Activated naive CD8-positive, alpha-beta T cell treated with anti-CD3 and anti-CD28 coated beads, Interleukin-2, amount 50 U/mL, for 24 hours (primary cell): ENCODE data around the gene KRTAP2-3.
"Not testable (repeated sequence)": the region's sequence is repeated elsewhere in the genome, so short reads cannot be mapped to it uniquely, and the experiment has no call there.

ENCODE experiments used
- ATAC-seq: fragments of 150-1000 bp; cut with Tn5 transposase; one replicate; pipeline ENCODE4 v1.10.0; 2021
- DNase-seq: peaks from one replicate; pipeline ENCODE4 v3.0.0; 2021
- H3K27ac Mint-ChIP-seq: one replicate; pipeline ENCODE4 v1.8.0; 2021; ENCODE audit warnings: mild to moderate bottlenecking, mixed read lengths
- H3K27me3 Mint-ChIP-seq: one replicate; pipeline ENCODE4 v1.8.0; 2021; ENCODE audit warnings: mixed read lengths
- H3K36me3 Mint-ChIP-seq: one replicate; pipeline ENCODE4 v1.8.0; 2021; ENCODE audit warnings: low read depth, mixed read lengths
- H3K4me1 Mint-ChIP-seq: one replicate; pipeline ENCODE4 v1.8.0; 2021; ENCODE audit warnings: mixed read lengths
- H3K4me3 Mint-ChIP-seq: one replicate; pipeline ENCODE4 v1.8.0; 2021; ENCODE audit warnings: mild to moderate bottlenecking, moderate library complexity, mixed read lengths
- H3K9me3 Mint-ChIP-seq: one replicate; pipeline ENCODE4 v1.8.0; 2021; ENCODE audit warnings: mixed read lengths

Gene KRTAP2-3, protein sequence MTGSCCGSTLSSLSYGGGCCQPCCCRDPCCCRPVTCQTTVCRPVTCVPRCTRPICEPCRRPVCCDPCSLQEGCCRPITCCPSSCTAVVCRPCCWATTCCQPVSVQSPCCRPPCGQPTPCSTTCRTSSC

DNA sequence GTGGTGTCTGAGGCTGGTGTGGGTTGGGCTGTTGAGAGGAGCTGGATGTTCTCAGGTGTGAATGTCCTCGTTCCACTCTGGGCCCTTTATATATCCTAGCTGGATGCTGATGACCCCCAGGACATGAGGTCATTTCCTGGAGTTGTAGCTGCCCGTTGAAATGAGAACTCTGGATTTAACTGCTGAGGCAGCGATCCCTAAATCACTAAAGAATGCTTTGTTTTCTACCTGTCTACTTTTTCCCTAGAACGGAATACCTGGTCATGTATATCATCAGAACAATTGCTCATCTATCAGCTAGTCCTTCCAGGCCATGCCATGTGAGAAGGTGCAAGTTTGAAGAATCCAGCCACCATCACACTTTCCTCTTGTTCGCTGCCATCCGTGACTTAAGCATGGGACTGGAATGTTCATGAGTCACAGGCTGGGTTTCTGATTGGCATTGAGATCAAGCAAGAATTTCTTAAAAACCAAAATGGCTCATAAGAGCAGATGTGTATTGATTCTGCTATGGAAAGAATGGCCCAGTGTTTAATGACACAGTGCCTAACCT is at the start of gene KRTAP2-3:
KRTAP2-3 (minus strand) TSS at position 63 of the 553 bp plus-strand sequence. CDS start 64 bp downstream, outside the sequence.
- Mint-ChIP-seq H3K36me3 (no peaks in the 10 kb centered on the region), H3K4me3 (no peak within 1 kb of the TSS), H3K27ac (no peak within 1 kb of the TSS), H3K9me3 (no peaks in the 10 kb centered on the region), H3K27me3 (peaks cover 33% of the 10 kb centered on the region), H3K4me1 (no peaks in the 10 kb centered on the region)
- DNase-seq, result no peak
- ATAC-seq, result no peak

- DNase-seq, ATAC-seq, H3K36me3 Mint-ChIP-seq, H3K27ac Mint-ChIP-seq, H3K27me3 Mint-ChIP-seq, H3K4me1 Mint-ChIP-seq: not testable (repeated sequence)
- H3K9me3 Mint-ChIP-seq, result peaks cover 13% of the 10 kb centered on the region
- peak overlapping the region; percentile 41 for H3K4me3 Mint-ChIP-seq
Observed at GRCh38 chr17:41108728-41109386, 48.9 kb upstream of the KRTAP2-3 start.

GRCh38 chr17:41107941-41108450 is 48.1 kb upstream of the KRTAP2-3 start:
- Mint-ChIP-seq H3K27ac (no peak overlapping the region), H3K9me3 (peaks cover 13% of the 10 kb centered on the region), H3K4me3 (peak overlapping the region; percentile 41), H3K27me3 (peaks cover 1% of the 10 kb centered on the region), H3K4me1 (peaks cover 8% of the 10 kb centered on the region), H3K36me3 (peaks cover 2% of the 10 kb centered on the region)
- DNase-seq (no peak), ATAC-seq (no peak)

GRCh38 chr17:41105347-41105746 is 45.4 kb upstream of the KRTAP2-3 start, which contains the start of gene KRTAP4-9:
KRTAP4-9 (plus strand) TSS chr17:41105389; CDS start chr17:41105389, 0 bp downstream.
- DNase-seq, H3K27me3 Mint-ChIP-seq, H3K4me3 Mint-ChIP-seq, H3K4me1 Mint-ChIP-seq, H3K9me3 Mint-ChIP-seq, H3K36me3 Mint-ChIP-seq, ATAC-seq: not testable (repeated sequence)
- H3K27ac Mint-ChIP-seq, result peak within 1 kb of the TSS; percentile 37

DNA sequence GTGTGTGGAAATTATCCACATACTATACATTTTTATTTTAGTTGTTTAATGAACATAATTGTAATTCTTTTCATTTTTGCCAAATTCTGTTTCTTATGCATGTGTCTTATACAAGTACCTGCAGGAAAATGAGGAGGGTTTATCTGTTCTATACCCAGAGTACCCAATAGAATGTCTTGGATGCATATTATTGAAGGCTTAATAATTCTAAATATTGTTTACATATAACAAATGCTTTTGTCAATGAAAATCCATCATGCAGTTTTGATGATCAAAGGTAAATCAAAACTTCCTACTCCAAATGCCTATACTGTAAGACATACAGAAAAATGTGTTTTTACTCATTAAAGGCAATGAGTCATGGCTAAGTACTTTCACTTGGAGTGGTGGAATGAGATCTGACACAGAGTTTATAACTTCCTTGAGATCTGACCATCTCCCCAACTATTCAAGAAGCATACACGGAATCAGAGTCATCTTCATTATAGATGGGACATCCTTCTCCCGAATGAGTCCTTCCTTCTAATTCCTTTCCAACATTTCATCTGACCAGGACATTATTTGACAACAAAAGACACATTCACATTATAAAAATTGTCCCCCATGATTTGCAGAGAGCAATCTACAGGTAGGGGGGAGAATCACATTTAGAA is 44.6 kb upstream of the KRTAP2-3 start:
- not testable (repeated sequence) for H3K27ac Mint-ChIP-seq, DNase-seq, ATAC-seq, H3K27me3 Mint-ChIP-seq, H3K4me1 Mint-ChIP-seq, H3K36me3 Mint-ChIP-seq, H3K4me3 Mint-ChIP-seq, H3K9me3 Mint-ChIP-seq

GRCh38 chr17:41103896-41104295 is 44.0 kb upstream of the KRTAP2-3 start:
- H3K27ac Mint-ChIP-seq, result no peak overlapping the region
- no peaks in the 10 kb centered on the region for H3K27me3 Mint-ChIP-seq
- peaks cover 8% of the 10 kb centered on the region for H3K4me1 Mint-ChIP-seq
- H3K4me3 Mint-ChIP-seq, result no peak overlapping the region
- H3K36me3 Mint-ChIP-seq, result no peaks in the 10 kb centered on the region
- peaks cover 3% of the 10 kb centered on the region for H3K9me3 Mint-ChIP-seq
- DNase-seq (no peak), ATAC-seq (no peak)

DNA sequence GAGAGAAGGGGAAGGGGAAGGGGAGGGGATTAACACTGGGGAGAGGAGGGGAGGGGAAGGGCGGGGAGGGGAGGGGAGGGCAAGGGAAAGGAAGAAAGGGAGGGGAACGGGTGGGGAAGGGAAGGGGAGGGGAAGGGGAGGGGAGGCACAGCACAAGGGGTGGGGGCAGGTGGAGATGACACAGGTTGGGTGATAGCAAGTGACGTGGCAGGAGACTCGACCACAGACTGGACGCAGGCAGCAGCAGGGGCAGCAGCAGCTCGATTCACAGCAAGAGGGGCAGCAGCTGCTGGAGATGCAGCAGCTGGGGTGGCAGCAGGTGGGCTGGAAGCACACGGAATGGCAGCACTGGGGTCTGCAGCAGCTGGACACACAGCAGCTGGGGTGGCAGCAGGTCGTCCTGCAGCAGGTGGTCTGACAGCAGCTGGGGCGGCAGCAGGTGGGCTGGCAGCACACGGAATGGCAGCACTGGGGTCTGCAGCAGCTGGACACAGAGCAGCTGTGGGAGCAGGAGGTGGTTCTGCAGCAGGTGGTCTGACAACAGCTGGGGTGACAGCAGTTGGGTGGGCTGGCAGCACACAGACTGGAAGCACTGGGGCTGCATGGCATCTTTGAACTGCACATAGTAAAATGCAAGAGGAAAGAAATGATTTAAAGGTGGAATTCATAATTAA is 41.8 kb upstream of the KRTAP2-3 start, which contains the start of gene KRTAP4-16:
KRTAP4-16 (minus strand) TSS at position 624 of the 674 bp plus-strand sequence; CDS start at position 624, 0 bp downstream.
- DNase-seq, result no peak
- H3K27ac Mint-ChIP-seq, result no peak within 1 kb of the TSS
- no peaks in the 10 kb centered on the region for H3K36me3 Mint-ChIP-seq
- no peak for ATAC-seq
- H3K9me3 Mint-ChIP-seq, result no peaks in the 10 kb centered on the region
- peaks cover 2% of the 10 kb centered on the region for H3K4me1 Mint-ChIP-seq
- H3K4me3 Mint-ChIP-seq, result no peak within 1 kb of the TSS
- H3K27me3 Mint-ChIP-seq, result peaks cover 5% of the 10 kb centered on the region

DNA sequence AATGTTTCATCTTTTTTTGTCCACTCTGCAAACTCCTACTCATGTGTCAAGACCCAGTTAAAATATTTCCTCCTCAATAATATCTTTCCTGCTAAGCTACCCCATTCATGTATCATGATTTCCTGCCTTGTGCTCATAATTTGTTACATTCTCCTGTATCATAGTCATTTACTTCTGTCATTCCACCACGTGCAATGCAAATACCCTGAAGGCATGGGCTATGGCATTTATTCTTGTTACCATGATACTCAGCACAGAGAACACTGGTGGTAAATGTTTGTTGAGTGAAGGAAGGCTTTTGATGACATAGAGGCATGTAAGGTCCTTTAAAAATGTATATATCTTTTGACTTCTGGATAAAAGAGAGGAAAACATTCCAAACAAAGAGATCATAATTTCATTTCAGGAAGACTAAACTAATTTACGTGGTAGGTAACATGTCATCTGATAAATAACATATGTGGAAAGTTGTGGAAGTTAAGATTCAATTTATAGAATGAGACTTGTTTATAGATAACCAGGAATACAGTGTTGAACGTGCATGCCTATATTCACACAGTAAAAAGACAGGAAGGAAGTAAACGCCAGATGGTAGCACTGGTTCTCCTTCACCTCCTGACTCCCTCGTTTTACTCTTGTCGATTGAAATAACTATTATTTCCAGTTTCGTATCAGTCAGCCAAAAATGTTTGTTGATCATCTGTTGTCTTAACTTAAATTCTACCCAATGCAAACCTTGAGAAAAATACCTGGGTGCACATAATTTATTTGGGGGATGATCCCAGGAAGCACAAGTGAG is 40.0 kb upstream of the KRTAP2-3 start:
- not testable (repeated sequence) for DNase-seq, H3K36me3 Mint-ChIP-seq, H3K4me1 Mint-ChIP-seq, H3K4me3 Mint-ChIP-seq, H3K27me3 Mint-ChIP-seq, H3K27ac Mint-ChIP-seq, H3K9me3 Mint-ChIP-seq, ATAC-seq

GRCh38 chr17:41098481-41098880 is 38.6 kb upstream of the KRTAP2-3 start:
- H3K27ac Mint-ChIP-seq, result no peak overlapping the region
- no peaks in the 10 kb centered on the region for H3K9me3 Mint-ChIP-seq
- H3K36me3 Mint-ChIP-seq, result no peaks in the 10 kb centered on the region
- DNase-seq (no peak), ATAC-seq (no peak)
- peaks cover 2% of the 10 kb centered on the region for H3K4me1 Mint-ChIP-seq
- peaks cover 5% of the 10 kb centered on the region for H3K27me3 Mint-ChIP-seq
- no peak overlapping the region for H3K4me3 Mint-ChIP-seq

- H3K27ac Mint-ChIP-seq, result no peak within 1 kb of the TSS
- H3K36me3 Mint-ChIP-seq, result no peaks in the 10 kb centered on the region
- no peak within 1 kb of the TSS for H3K4me3 Mint-ChIP-seq
- no peaks in the 10 kb centered on the region for H3K9me3 Mint-ChIP-seq
- ATAC-seq (no peak), DNase-seq (no peak)
- peaks cover 5% of the 10 kb centered on the region for H3K27me3 Mint-ChIP-seq
- H3K4me1 Mint-ChIP-seq, result peaks cover 2% of the 10 kb centered on the region
Observed at GRCh38 chr17:41098042-41098441, 38.1 kb upstream of the KRTAP2-3 start, which contains the start of gene KRTAP4-8. KRTAP4-8 (minus strand) TSS chr17:41098142; CDS start chr17:41098084, 58 bp downstream.

GRCh38 chr17:41096055-41096454 is 36.1 kb upstream of the KRTAP2-3 start:
- peaks cover 5% of the 10 kb centered on the region for H3K27me3 Mint-ChIP-seq
- DNase-seq (no peak), ATAC-seq (no peak)
- no peaks in the 10 kb centered on the region for H3K9me3 Mint-ChIP-seq
- no peaks in the 10 kb centered on the region for H3K36me3 Mint-ChIP-seq
- peaks cover 2% of the 10 kb centered on the region for H3K4me1 Mint-ChIP-seq
- H3K4me3 Mint-ChIP-seq, result no peak overlapping the region
- no peak overlapping the region for H3K27ac Mint-ChIP-seq

DNA sequence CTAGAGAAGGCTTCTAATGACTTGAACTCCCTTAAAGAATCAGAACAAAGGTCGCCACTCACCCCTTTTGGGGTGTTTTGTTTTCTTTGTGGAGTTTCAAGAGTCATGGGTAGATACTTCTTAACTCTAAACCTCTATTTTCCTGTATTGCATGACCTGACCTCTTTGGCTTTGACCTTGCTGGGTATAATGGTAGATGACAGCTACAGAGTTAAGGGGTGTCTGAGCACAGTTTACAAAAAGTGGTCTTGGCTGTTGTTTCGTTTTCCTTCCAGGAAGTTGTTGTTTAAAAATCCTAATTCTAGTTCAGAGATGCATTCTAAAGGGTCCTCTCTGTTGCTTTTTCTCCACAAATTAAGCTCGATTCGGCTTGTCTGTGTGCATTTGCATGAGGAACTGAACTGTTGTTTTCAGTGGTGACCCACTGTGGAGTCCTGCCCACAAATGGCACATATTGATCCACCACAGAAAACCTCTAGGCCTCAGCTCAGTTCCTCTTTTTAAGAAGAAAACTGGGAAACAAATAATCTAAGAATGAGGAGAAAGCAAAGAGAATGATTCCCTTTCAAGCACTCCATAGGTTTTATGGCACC is 28.9 kb upstream of the KRTAP2-3 start:
- H3K36me3 Mint-ChIP-seq, ATAC-seq, H3K4me1 Mint-ChIP-seq, H3K4me3 Mint-ChIP-seq, H3K27me3 Mint-ChIP-seq, DNase-seq, H3K27ac Mint-ChIP-seq, H3K9me3 Mint-ChIP-seq: not testable (repeated sequence)

- H3K36me3 Mint-ChIP-seq, H3K4me3 Mint-ChIP-seq, DNase-seq, H3K9me3 Mint-ChIP-seq, H3K4me1 Mint-ChIP-seq, H3K27me3 Mint-ChIP-seq, ATAC-seq, H3K27ac Mint-ChIP-seq: not testable (repeated sequence)
Observed at GRCh38 chr17:41084100-41084856, 24.4 kb upstream of the KRTAP2-3 start, which contains the start of gene KRTAP4-7. KRTAP4-7 (plus strand) TSS chr17:41084150; CDS start chr17:41084207, 57 bp downstream.
